K562 (cell line): ENCODE data around the gene COG6. TPM values are rescaled to one million over a fixed set of nuclear protein-coding genes. Genes with fewer than 3 reads are reported as not detected.

ENCODE experiments used
- ATAC-seq: fragments of 200-7000 bp; cut with Tn5 transposase; 3 replicates; pipeline ENCODE4 v1.9.1; 2020; ENCODE audit warnings: moderate library complexity
- BruUV-seq: library from RNA; stranded (reverse); fragments of 400-500 nt; replicated peaks from 2 replicates; lab custom pipeline; 2021; lab: Mats Ljungman, UMichigan
- CTCF ChIA-PET: fragments of 300-600 bp; formaldehyde crosslinking; extraction: SDS; loops from one replicate; lab custom pipeline; 2021; ENCODE audit warnings: low intra/inter-chr PET ratio; lab: Yijun Ruan, JAX
- POLR2A ChIA-PET: fragments of 300-600, 350-650 bp; sonication (Branson Sonifier 250); formaldehyde crosslinking; extraction: SDS; loops from one replicate; lab custom pipeline; 2021; ENCODE audit warnings: antibody characterized with exemption, inconsistent platforms; lab: Yijun Ruan, JAX
- DNase-seq, 4 experiments: peaks; one replicate each; pipeline versions ENCODE4 v3.0.0 to v3.0.0-alpha.2; 2011 to 2018; ENCODE audit warnings: low spot score in 3 of 4, mixed read lengths in 3 of 4; ENCODE audit errors: extremely low read depth in 1 of 4
- FAIRE-seq: peaks from 2 replicates; lab custom pipeline; 2011; peaks lifted over from hg19 to GRCh38; lab: Jason Lieb, UNC
- H2AFZ ChIP-seq: 2 replicates; pipeline ENCODE4 v1.6.0; 2011; ENCODE audit warnings: low read depth, low read length, control low read depth, inconsistent platforms
- H3K27ac ChIP-seq: fragments of 200-600 bp; 3 replicates; pipeline ENCODE4 v1.8.0; 2011; ENCODE audit warnings: low read depth, mild to moderate bottlenecking, control low read depth, inconsistent platforms, low read length, moderate library complexity, mixed read lengths; ENCODE audit errors: extremely low read depth
- H3K27me3 ChIP-seq, 2 experiments: fragments of 300-600 bp in 1 of 2; 2 replicates in 1 of 2; 3 replicates in 1 of 2; pipeline versions ENCODE4 v1.6.0 to v1.8.0; 2011; ENCODE audit warnings: inconsistent platforms in 2 of 2, low read length in 2 of 2, mild to moderate bottlenecking in 1 of 2, mixed read lengths in 1 of 2, moderate library complexity in 1 of 2; ENCODE audit not compliant: control insufficient read depth in 2 of 2, insufficient read depth in 2 of 2
- H3K36me3 ChIP-seq: fragments of 300-600 bp; 3 replicates; pipeline ENCODE4 v1.8.0; 2011; ENCODE audit warnings: mild to moderate bottlenecking, low read length, inconsistent platforms; ENCODE audit not compliant: control insufficient read depth, insufficient read depth
- H3K4me1 ChIP-seq, 2 experiments: fragments of 200-600 bp in 1 of 2; replicated peaks in 1 of 2; 2 replicates in 1 of 2; 3 replicates in 1 of 2; pipeline versions ENCODE4 v1.5.1 to v1.8.0; 2011; ENCODE audit warnings: inconsistent platforms in 2 of 2, low read length in 2 of 2, mild to moderate bottlenecking in 1 of 2, mixed read lengths in 1 of 2, moderate library complexity in 1 of 2; ENCODE audit not compliant: control insufficient read depth in 2 of 2, insufficient read depth in 2 of 2
- H3K4me2 ChIP-seq: 2 replicates; pipeline ENCODE4 v1.6.1; 2011; ENCODE audit warnings: low read length, control low read depth, inconsistent platforms, mixed read lengths; ENCODE audit not compliant: insufficient read depth
- H3K4me3 ChIP-seq: fragments of 200-600 bp; sonication (generic), shearing (Covaris generic); 2 replicates; pipeline ENCODE4 v1.5.1; 2016; ENCODE audit warnings: control low read depth, inconsistent platforms
- H3K79me2 ChIP-seq: fragments of 200-600 bp; 3 replicates; pipeline ENCODE4 v1.8.0; 2011; ENCODE audit warnings: low read length, inconsistent platforms; ENCODE audit not compliant: control insufficient read depth, insufficient read depth
- H3K9ac ChIP-seq, 2 experiments: 2 replicates each; pipeline versions ENCODE4 v1.6.0 to v1.6.1; 2011; ENCODE audit warnings: low read depth in 2 of 2, low read length in 2 of 2, control low read depth in 1 of 2, inconsistent platforms in 1 of 2, mild to moderate bottlenecking in 1 of 2, mixed read lengths in 1 of 2; ENCODE audit not compliant: insufficient read depth in 1 of 2
- H3K9me1 ChIP-seq: one replicate; pipeline ENCODE4 v1.6.0; 2011; ENCODE audit warnings: inconsistent platforms, mild to moderate bottlenecking, low read length, moderate library complexity; ENCODE audit not compliant: control insufficient read depth, insufficient read depth
- H3K9me3 ChIP-seq: replicated peaks from 2 replicates; pipeline ENCODE4 v1.5.1; 2011; ENCODE audit warnings: low read depth, low read length, inconsistent platforms; ENCODE audit not compliant: control insufficient read depth, insufficient read depth
- H4K20me1 ChIP-seq: replicated peaks from 2 replicates; pipeline ENCODE4 v1.6.1; 2011; ENCODE audit warnings: low read length, inconsistent platforms, mixed read lengths; ENCODE audit not compliant: control insufficient read depth, insufficient read depth
- BDP1 ChIP-seq: IDR thresholded peaks from 3 replicates; pipeline ENCODE4 v1.6.1; 2011; ENCODE audit not compliant: insufficient read length, insufficient read depth
- HDGF ChIP-seq: fragments of 450-650 bp; IDR thresholded peaks from 2 replicates; pipeline ENCODE4 v1.6.1; 2016
- LARP7 ChIP-seq: fragments of 450-650 bp; IDR thresholded peaks from 2 replicates; pipeline ENCODE4 v1.6.1; 2016
- MCM5 ChIP-seq: fragments of 450-650 bp; IDR thresholded peaks from 2 replicates; pipeline ENCODE4 v1.6.1; 2016; ENCODE audit warnings: low read depth
- PHF8 ChIP-seq: fragments of 200-600 bp; sonication (generic); IDR thresholded peaks from 2 replicates; pipeline ENCODE4 v1.6.1; 2012; ENCODE audit warnings: mixed run types, mild to moderate bottlenecking, inconsistent platforms, low read length, moderate library complexity, borderline replicate concordance
- PHTF2 ChIP-seq: fragments of 250-450 bp; sonication (Bioruptor Pico); IDR thresholded peaks from 2 replicates; pipeline ENCODE4 v1.5.0; 2021; ENCODE audit warnings: mild to moderate bottlenecking
- RCOR1 ChIP-seq, 2 experiments: IDR thresholded peaks; 2 replicates each; pipeline ENCODE4 v1.6.1; 2012; ENCODE audit warnings: low read depth in 2 of 2, low read length in 2 of 2, borderline replicate concordance in 1 of 2, improper control_type of control experiment in 1 of 2
- SAFB ChIP-seq: fragments of 200-400 bp; formaldehyde crosslinking; IDR thresholded peaks from 2 replicates; pipeline ENCODE4 v1.6.1; 2017; ENCODE audit warnings: low read depth, low read length, borderline replicate concordance
- SUPT5H ChIP-seq: fragments of 450-650 bp; IDR thresholded peaks from 2 replicates; pipeline ENCODE4 v1.6.1; 2016
- TEAD1 ChIP-seq, 2 experiments: fragments of 450-650 bp in 1 of 2; sonication (generic) in 1 of 2; formaldehyde crosslinking; IDR thresholded peaks; 2 replicates each; pipeline versions ENCODE4 v1.4.0 to v1.8.0; 2020 to 2022; ENCODE audit warnings: mild to moderate bottlenecking in 2 of 2, missing genetic modification reagents in 1 of 2
- ZKSCAN3 ChIP-seq: fragments of 250-450 bp; sonication (Bioruptor Pico); IDR thresholded peaks from 2 replicates; pipeline ENCODE4 v1.4.0; 2020
- ZNF12 ChIP-seq: sonication (generic); formaldehyde crosslinking; IDR thresholded peaks from 2 replicates; pipeline ENCODE4 v1.4.0; 2020; ENCODE audit warnings: mild to moderate bottlenecking, missing genetic modification reagents
- ZNF431 ChIP-seq: sonication (generic); formaldehyde crosslinking; IDR thresholded peaks from 2 replicates; pipeline ENCODE4 v1.8.0; 2022; ENCODE audit warnings: mild to moderate bottlenecking, missing genetic modification reagents
- WGBS: fragments of 100-300 bp; shearing (Covaris generic); methylation state at CpG from one replicate; pipeline ENCODE4 v1.1.6; 2016; ENCODE audit warnings: low coverage, mixed read lengths; ENCODE audit not compliant: insufficient coverage; ENCODE audit errors: missing lambda C conversion rate; 5-methylcytosine and 5-hydroxymethylcytosine counted together
- in situ Hi-C: fragments of 300-500 bp; cut with MboI; formaldehyde crosslinking; loops from 4 replicates; pipeline ENCODE4 v1.15.0; 2018; ENCODE audit warnings: inconsistent platforms, mixed read lengths
- intact Hi-C: fragments of 100-400 bp; cut with micrococcal nuclease; formaldehyde crosslinking; loops from 2 replicates; pipeline ENCODE4 v1.14.2; 2022
- polyA plus RNA-seq, 8 experiments: library from polyadenylated mRNA; depleted of rRNA in 4 of 8; stranded (reverse) in 5 of 8; unstranded in 3 of 8; fragments of >200 nt; fragmentation: Nextera tagmentation in 2 of 8; fragmentation: Illumina TruSeq in 1 of 8; extraction: Ambion mirVana in 2 of 8; extraction: Trizol in 1 of 8; gene quantifications; 2 replicates each; pipeline versions ENCODE4 v1.2.1 to v1.2.3, GENCODE V29; 2011 to 2014; ENCODE audit warnings: inconsistent platforms in 1 of 8, missing spikeins in 1 of 8
- total RNA-seq, 7 experiments: library from RNA; depleted of rRNA in 6 of 7; stranded (reverse); fragments of >200 nt in 6 of 7; fragmentation: Illumina TruSeq in 2 of 7; extraction: Trizol in 2 of 7; gene quantifications; 2 replicates each; pipeline versions ENCODE4 v1.2.1 to v1.2.3, GENCODE V29; 2011 to 2021; ENCODE audit warnings: low replicate concordance in 1 of 7
- TF ChIP-seq, protein P1 (sequence below): sonication (generic); formaldehyde crosslinking; IDR thresholded peaks from 2 replicates; pipeline ENCODE4 v1.8.1; 2022; ENCODE audit warnings: missing genetic modification reagents
- TF ChIP-seq, protein P2 (sequence below): fragments of 450-650 bp; IDR thresholded peaks from one replicate; pipeline ENCODE4 v1.6.1; 2018; ENCODE audit warnings: mild to moderate bottlenecking, moderate library complexity; ENCODE audit not compliant: partially characterized antibody
- TF ChIP-seq, protein P3 (sequence below): fragments of 250-450 bp; sonication (Bioruptor Pico); IDR thresholded peaks from 2 replicates; pipeline ENCODE4 v1.9.0; 2021; ENCODE audit warnings: mild to moderate bottlenecking, inconsistent platforms
- TF ChIP-seq, protein P4 (sequence below): sonication (generic); formaldehyde crosslinking; IDR thresholded peaks from 2 replicates; pipeline ENCODE4 v1.8.1; 2023; ENCODE audit warnings: mild to moderate bottlenecking, missing genetic modification reagents

Gene COG6
- total and polyA plus RNA-seq, 9 of the 15 experiments (the other 6 are each of a cell fraction or from before 2014, with no cell fraction given): 2.6 to 20.9 (median 9.6) TPM

DNA sequence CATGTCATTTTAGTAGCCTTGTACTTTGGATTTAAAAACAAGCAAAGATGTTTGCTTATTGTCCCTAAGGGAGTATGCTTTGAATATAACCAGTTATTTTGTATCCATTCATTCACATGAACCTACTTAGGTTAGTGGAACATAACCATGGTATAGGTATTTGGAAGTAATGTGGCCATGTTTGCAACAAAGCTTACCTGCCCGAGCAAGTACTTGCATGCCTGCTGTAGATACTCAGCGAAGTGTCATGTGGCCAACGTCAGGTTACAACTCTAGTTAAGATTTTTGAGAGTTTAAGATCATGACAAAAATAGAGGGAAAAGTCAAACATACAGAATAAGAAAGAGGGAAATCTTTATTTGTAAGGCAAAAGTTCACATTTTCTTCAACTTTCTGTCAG, 57.2 kb downstream of the COG6 start:
- Histone ChIP-seq H3K4me3 (no peak overlapping the region), H4K20me1 (no peaks in the 10 kb centered on the region), H3K36me3 (no peaks in the 10 kb centered on the region), H3K9me3 (no peaks in the 10 kb centered on the region), H3K79me2 (no peaks in the 10 kb centered on the region), H3K4me2 (no peak overlapping the region), H2AFZ (no peak overlapping the region), H3K9me1 (no peaks in the 10 kb centered on the region), H3K27me3 (no peaks in the 10 kb centered on the region), H3K27ac (no peak overlapping the region), H3K9ac (no peak overlapping the region), H3K4me1 (no peaks in the 10 kb centered on the region)
- intact Hi-C loops: no loop called here
- in situ Hi-C loops: no loop called here
- 59% methylated on average over 3 of the region's 3 CpGs for WGBS
- ChIA-PET CTCF (no interaction called here), POLR2A (no interaction called here)
- BruUV-seq: no TSS peak
- no peak for DNase-seq
- no peak for FAIRE-seq
- no peak for ATAC-seq
- TF ChIP-seq MCM5 (no peak), ZNF431 (CRISPR knock-in tag) (no peak), TEAD1 (CRISPR knock-in tag; IDR thresholded peaks at IDR 0.05) (no peak), SAFB (no peak), PHTF2 (CRISPR knock-in tag) (no peak), BDP1 (no peak), SUPT5H (no peak), ZKSCAN3 (CRISPR knock-in tag) (no peak), ZNF12 (CRISPR knock-in tag) (no peak), LARP7 (no peak), HDGF (no peak), RCOR1 (IDR thresholded peaks at IDR 0.05; ENCODE audit: borderline replicate concordance in 1 of 2, low read depth in 2 of 2, low read length in 2 of 2) (no peak), PHF8 (no peak)
- TF ChIP-seq, protein P1, sequence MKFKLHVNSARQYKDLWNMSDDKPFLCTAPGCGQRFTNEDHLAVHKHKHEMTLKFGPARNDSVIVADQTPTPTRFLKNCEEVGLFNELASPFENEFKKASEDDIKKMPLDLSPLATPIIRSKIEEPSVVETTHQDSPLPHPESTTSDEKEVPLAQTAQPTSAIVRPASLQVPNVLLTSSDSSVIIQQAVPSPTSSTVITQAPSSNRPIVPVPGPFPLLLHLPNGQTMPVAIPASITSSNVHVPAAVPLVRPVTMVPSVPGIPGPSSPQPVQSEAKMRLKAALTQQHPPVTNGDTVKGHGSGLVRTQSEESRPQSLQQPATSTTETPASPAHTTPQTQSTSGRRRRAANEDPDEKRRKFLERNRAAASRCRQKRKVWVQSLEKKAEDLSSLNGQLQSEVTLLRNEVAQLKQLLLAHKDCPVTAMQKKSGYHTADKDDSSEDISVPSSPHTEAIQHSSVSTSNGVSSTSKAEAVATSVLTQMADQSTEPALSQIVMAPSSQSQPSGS (CRISPR knock-in tag): no peak
- TF ChIP-seq, protein P2, sequence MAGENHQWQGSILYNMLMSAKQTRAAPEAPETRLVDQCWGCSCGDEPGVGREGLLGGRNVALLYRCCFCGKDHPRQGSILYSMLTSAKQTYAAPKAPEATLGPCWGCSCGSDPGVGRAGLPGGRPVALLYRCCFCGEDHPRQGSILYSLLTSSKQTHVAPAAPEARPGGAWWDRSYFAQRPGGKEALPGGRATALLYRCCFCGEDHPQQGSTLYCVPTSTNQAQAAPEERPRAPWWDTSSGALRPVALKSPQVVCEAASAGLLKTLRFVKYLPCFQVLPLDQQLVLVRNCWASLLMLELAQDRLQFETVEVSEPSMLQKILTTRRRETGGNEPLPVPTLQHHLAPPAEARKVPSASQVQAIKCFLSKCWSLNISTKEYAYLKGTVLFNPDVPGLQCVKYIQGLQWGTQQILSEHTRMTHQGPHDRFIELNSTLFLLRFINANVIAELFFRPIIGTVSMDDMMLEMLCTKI: no peak
- TF ChIP-seq, protein P3, sequence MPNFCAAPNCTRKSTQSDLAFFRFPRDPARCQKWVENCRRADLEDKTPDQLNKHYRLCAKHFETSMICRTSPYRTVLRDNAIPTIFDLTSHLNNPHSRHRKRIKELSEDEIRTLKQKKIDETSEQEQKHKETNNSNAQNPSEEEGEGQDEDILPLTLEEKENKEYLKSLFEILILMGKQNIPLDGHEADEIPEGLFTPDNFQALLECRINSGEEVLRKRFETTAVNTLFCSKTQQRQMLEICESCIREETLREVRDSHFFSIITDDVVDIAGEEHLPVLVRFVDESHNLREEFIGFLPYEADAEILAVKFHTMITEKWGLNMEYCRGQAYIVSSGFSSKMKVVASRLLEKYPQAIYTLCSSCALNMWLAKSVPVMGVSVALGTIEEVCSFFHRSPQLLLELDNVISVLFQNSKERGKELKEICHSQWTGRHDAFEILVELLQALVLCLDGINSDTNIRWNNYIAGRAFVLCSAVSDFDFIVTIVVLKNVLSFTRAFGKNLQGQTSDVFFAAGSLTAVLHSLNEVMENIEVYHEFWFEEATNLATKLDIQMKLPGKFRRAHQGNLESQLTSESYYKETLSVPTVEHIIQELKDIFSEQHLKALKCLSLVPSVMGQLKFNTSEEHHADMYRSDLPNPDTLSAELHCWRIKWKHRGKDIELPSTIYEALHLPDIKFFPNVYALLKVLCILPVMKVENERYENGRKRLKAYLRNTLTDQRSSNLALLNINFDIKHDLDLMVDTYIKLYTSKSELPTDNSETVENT (CRISPR knock-in tag): no peak
- TF ChIP-seq, protein P4, sequence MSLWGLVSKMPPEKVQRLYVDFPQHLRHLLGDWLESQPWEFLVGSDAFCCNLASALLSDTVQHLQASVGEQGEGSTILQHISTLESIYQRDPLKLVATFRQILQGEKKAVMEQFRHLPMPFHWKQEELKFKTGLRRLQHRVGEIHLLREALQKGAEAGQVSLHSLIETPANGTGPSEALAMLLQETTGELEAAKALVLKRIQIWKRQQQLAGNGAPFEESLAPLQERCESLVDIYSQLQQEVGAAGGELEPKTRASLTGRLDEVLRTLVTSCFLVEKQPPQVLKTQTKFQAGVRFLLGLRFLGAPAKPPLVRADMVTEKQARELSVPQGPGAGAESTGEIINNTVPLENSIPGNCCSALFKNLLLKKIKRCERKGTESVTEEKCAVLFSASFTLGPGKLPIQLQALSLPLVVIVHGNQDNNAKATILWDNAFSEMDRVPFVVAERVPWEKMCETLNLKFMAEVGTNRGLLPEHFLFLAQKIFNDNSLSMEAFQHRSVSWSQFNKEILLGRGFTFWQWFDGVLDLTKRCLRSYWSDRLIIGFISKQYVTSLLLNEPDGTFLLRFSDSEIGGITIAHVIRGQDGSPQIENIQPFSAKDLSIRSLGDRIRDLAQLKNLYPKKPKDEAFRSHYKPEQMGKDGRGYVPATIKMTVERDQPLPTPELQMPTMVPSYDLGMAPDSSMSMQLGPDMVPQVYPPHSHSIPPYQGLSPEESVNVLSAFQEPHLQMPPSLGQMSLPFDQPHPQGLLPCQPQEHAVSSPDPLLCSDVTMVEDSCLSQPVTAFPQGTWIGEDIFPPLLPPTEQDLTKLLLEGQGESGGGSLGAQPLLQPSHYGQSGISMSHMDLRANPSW: no peak
